NCI-H1417 treated with DMSO at 0.1 percent for 48 hours (cell line): ENCODE measurements around the gene LRRC38.
"Not testable (repeated sequence)": the region's sequence is repeated elsewhere in the genome, so short reads cannot be mapped to it uniquely, and the experiment has no call there.

Experiments
- DNase-seq: peaks from one replicate; lab custom pipeline; 2025; lab: John Stamatoyannopoulos, UW

LRRC38 gene

DNA sequence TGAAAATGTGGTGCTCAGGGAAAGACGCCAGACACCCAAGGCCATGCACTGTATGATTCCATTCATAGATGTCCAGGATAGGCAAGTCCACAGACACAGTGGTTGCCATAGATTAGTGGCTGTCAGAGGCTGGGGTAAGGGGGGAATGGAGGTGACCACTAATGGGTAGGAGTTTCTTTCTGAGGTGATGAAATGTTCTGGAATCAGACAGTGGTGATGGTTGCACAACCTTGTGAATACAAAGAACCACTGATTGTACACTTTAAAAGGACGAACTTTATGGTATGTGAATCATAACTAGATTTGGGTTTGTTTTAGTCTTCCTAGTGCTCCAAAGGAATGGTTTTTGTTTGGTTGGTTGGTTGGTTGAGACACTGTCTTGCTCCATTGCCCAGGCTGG lies 51.8 kb downstream of the LRRC38 start:
- no peak for DNase-seq

DNA sequence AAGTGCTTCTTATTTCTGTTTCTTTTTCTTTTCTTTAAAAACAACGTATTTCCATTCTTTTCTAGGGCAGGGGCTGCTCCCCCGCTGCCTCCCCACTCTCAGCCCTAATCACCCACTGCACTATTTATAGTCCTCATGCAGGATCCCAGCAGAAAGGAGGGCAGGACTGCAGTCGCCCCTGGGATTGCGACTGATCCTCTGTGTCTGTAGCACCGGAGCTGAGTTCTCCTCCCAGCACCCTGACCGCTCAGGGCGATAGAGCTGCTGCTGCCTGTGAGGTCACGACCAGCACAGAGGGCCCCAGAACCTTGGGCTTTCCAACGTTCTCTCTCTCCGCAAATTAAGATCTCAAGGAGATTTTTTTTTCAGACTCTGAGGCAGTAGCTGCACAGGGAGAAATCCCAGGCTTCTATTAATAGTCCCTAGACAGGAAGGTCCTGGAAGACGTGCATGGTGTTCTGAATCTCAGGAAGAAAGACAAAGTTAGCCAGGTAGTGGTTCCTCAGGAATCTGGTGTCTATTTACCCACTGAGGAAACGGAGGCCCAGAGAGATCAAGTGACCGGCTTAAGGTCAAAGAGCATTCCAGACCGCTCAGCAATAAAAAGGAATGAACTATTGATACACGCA lies 56.8 kb downstream of the LRRC38 start:
- DNase-seq: no peak

DNA sequence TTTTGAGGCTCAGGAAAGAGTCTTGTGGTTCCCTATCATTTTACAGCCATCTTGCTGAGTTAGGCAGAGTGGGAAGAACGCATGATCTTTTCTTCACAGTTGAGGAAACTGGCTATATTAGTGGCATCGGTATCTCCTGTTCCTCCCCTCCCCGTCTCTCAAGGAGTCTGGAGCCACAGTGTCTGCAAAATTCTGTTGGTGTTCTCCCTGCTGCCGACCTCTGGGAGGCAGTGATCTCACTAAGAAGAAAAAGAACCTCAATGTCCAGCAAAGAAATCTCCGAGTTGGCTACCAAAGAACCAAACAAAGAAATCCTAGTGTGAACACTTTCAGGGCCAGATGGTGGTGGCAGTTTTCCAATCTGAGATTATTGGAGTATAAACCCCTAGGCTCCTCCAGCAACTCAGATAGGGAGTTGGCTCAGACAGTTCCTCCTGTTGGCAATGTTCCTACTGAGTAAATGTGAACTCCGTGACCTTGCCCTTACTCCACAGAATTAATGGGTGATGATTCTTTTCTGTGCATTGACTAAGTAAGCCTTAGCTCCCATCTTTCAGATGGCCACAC lies 62.3 kb downstream of the LRRC38 start:
- DNase-seq: no peak

DNA sequence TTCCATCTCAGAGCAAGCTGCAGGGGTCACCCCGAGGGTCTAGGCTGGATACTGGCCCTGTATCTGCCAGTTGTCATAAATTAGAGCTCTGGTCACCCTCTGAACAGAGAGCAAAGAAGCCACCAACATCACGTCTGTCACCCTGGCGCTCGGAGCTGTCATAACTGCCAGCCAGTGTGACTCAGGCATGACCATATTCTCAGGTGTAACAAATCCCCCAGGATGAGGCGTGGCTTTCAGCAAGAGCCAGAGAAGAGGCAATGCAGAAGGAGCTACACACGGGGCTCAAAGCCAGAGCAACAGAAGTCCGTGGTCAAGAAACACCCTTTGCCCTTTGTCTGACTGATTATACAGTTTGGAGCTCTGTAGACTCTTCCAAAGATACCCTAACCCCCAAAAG lies 63.6 kb downstream of the LRRC38 start:
- DNase-seq: no peak

DNA sequence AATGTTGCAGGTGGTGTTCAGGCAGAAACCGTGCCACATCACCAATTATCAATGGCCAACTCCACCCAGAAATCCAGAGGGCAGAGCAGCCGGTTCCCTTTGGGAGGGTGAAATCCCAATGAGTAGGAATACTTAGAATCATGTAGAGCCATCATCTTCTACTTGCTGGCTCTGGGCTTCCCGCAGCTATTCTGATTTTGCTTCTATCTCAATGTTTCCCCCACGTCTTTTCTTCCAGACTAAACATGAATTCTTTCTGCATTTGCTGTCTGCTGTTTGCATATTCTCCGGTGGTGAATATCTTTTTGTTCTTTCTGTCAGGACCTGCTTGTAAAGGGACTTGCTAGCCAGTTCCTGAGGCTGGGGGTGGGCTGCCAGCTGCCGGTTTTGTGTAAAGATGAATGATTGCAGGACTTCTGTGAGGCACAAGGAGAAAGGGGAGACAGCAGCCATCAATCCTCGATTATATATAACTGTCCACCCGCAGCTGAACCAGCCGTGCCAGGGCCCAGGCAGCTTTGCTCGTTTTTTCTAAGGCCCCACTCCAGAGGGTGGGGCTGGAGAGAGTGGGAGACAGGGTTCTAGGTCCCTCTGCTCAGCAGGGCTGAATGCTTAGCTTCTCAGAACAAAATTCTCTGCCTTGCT lies 70.3 kb downstream of the LRRC38 start:
- no peak for DNase-seq

DNA sequence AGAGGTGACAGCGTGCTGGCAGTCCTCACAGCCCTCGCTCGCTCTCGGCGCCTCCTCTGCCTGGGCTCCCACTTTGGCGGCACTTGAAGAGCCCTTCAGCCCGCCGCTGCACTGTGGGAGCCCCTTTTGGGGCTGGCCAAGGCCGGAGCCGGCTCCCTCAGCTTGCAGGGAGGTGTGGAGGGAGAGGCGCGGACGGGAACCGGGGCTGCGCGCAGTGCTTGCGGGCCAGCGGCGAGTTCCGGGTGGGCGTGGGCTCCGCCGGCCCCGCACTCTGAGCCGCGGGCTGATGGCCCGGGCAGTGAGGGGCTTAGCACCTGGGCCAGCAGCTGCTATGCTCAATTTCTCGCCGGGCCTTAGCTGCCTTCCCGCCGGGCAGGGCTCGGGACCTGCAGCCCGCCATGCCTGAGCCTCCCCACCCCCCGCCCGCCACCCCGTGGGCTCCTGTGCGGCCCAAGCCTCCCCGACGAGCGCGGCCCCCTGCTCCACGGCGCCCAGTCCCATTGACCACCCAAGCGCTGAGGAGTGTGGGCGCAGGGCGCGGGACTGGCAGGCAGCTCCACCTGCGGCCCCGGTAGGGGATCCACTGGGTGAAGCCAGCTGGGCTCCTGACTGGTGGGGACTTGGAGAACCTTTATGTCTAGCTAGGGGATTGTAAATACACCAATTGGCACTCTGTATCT lies 74.6 kb downstream of the LRRC38 start:
- not testable (repeated sequence) for DNase-seq

DNA sequence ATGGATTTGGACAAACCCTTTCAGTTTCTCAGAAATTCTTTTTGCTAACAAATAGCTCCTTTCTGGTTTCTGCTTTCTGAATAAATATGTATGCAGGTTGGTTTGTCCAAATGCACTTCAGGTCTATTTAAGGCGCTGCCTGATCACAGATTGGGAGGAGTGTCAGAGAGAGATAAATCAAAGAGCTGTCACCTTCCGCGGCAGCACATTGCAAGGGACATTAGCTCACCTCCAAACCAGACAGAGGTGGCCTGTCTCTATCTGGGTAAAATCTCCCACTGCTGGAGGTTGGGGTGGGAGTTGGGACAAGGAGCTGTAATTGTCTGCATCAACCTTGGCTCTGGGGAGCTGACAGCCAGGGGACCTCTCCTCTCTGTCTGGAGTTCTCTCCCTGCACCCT lies 78.3 kb downstream of the LRRC38 start:
- no peak for DNase-seq

DNA sequence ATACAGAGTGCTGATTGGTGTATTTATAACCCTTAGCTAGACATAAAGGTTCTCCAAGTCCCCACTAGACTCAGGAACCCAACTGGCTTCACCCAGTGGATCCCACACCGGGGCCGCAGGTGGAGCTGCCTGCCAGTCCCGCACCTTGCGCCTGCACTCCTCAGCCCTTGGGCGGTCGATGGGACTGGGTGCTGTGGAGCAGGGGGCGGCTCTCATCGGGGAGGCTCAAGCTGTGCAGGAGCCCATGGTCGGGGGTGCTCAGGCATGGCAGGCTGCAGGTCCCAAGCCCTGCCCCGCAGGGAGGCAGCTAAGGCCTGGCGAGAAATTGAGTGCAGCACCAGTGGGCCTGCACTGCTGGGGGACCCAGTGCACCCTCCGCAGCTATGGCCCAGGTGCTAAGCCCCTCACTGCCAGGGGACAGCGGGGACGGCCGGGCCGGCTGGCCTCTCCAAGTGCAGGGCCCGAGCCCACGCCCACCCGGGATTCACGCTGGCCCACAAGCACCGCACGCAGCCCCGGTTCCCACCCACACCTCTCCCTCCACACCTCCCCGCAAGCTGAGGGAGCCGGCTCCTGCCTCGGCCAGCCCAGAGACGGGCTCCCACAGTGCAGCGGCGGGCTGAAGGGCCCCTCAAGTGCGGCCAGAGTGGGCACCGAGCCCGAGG lies 80.0 kb downstream of the LRRC38 start:
- not testable (repeated sequence) for DNase-seq

DNA sequence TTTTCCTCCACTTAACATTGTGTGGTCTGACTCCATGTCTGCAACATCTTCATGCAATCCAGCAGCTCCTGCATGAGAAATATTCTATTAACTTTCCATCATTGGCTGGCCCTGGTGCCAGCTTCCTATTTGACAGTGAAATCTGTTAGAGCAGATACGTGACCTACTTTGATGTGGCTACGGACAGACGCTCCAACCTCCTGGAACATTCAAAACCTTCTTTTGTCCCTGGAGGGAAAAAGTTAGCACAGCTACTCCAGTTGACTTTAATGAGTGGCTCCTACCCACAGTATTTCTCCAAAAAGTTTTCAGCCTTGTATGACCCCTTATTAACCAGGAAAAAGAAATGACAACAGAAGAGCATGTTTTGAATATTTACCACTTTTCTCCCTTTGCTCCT lies 81.6 kb downstream of the LRRC38 start:
- no peak for DNase-seq

DNA sequence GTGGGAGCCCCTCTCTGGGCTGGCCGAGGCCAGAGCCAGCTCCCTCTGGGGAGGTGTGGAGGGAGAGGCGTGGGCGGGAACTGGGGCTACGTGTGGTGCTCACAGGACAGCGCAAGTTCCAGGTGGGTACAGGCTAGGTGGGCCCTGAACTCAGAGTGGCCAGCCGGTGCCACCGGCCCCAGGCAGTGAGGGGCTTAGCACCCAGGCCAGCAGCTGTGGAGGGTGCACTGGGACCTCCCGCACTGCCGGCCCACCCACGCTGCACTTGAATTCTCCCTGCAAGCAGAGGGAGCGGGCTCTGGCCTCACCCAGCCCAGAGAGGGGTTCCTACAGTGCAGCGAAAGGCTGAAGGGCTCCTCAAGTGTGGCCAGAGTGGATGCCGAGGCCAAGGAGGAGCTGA lies 83.3 kb downstream of the LRRC38 start:
- DNase-seq: no peak
